Gastroesophageal sphincter (tissue), 2 donors: ENCODE measurements around the gene RAMAC.

Experiments
- EP300 ChIP-seq: sonication (generic); formaldehyde crosslinking; IDR thresholded peaks from one replicate; pipeline ENCODE4 v1.6.1; 2017; ENCODE audit warnings: antibody characterized with exemption, mild to moderate bottlenecking
- POLR2A ChIP-seq, 2 donors: fragments of 450-650 bp; IDR thresholded peaks; one replicate each; pipeline ENCODE4 v1.6.1; 2017; ENCODE audit warnings: antibody characterized with exemption in 2 of 2, mild to moderate bottlenecking in 2 of 2, moderate library complexity in 1 of 2
- POLR2AphosphoS5 ChIP-seq: sonication (generic); formaldehyde crosslinking; IDR thresholded peaks from one replicate; pipeline ENCODE4 v1.6.1; 2017; ENCODE audit warnings: antibody characterized with exemption

DNA sequence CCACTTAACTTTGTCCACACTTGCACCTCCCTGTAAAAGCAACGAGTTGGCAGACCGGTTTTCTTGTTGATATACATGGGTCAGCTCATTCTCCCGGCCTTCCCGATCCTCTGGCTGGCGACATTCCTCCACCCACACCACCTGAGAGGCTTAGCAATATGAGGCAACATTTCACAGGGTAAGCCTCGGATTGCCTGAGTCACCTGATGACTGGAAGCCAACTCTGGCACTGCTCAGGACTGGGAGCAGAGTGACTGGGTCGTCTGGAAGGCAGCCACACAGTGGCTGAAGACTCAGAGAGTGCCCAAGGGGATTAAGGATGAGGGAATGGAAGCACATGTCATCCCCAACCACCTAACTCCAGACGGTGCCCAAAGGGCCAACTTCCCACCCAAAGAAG, 43.3 kb upstream of the RAMAC start:
- TF ChIP-seq POLR2A (IDR thresholded peaks at IDR 0.05) (no peak), EP300 (no peak), POLR2AphosphoS5 (no peak)
